ENCODE data around the gene PTPRN2. TPM values are rescaled to one million over a fixed set of nuclear protein-coding genes. Genes with fewer than 3 reads are reported as not detected.
"Not testable (repeated sequence)": the region's sequence is repeated elsewhere in the genome, so short reads cannot be mapped to it uniquely, and the experiment has no call there.

The PTPRN2 gene
- total RNA-seq, 1 donor from 2014 or later, result 15.4 TPM

DNA sequence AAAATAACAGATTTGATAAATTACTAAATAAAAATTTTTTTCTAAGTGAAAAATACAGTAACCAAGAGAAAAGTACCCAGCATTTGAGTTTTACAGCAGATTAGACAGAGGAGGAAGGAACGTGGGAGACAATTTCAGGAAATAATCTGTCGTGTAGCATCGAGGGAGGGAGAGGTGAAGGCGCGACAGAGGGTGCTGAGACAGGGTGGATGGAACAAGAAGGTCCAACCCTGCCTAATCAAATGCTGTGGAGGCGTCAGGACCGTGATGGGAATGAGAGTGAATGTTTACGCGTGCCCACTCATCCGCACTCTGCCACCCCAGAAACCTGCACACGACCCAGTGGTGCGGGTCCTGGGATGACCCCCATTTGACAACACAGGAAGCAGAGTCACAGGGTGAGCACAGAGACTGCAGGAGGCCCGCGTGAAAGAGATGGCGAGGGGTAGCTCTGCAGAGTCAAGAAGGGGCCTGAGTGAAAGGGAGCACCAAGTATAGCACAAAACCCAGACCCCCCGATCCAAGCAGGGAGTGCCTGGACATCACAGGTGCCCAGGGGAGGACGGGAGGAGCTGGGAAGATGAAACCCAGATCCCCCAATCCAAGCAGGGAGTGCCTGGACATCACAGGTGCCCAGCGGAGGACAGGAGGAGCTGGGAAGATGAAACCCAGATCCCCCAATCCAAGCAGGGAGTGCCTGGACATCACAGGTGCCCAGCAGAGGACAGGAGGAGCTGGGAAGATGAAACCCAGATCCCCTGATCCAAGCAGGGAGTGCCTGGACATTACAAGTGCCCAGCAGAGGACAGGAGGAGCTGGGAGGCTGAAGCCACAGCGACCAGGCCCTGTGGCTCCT is 691.9 kb downstream of the PTPRN2 start:
- H3K27ac Mint-ChIP-seq, result no peak overlapping the region
- H3K36me3 Mint-ChIP-seq, result no peaks in the 10 kb centered on the region
- H3K9me3 Mint-ChIP-seq, result peaks cover 1% of the 10 kb centered on the region
- no peak for DNase-seq (ENCODE audit: extremely low spot score, unreplicated experiment)
- H3K27me3 Mint-ChIP-seq, result peaks cover 22% of the 10 kb centered on the region
- TF ChIP-seq, protein P1, sequence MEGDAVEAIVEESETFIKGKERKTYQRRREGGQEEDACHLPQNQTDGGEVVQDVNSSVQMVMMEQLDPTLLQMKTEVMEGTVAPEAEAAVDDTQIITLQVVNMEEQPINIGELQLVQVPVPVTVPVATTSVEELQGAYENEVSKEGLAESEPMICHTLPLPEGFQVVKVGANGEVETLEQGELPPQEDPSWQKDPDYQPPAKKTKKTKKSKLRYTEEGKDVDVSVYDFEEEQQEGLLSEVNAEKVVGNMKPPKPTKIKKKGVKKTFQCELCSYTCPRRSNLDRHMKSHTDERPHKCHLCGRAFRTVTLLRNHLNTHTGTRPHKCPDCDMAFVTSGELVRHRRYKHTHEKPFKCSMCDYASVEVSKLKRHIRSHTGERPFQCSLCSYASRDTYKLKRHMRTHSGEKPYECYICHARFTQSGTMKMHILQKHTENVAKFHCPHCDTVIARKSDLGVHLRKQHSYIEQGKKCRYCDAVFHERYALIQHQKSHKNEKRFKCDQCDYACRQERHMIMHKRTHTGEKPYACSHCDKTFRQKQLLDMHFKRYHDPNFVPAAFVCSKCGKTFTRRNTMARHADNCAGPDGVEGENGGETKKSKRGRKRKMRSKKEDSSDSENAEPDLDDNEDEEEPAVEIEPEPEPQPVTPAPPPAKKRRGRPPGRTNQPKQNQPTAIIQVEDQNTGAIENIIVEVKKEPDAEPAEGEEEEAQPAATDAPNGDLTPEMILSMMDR (conservative IDR thresholded peaks at IDR 0.05), result no peak
- no peak overlapping the region for H3K4me3 Mint-ChIP-seq
- peaks cover 17% of the 10 kb centered on the region for H3K4me1 Mint-ChIP-seq (ENCODE audit: unreplicated experiment)

DNA sequence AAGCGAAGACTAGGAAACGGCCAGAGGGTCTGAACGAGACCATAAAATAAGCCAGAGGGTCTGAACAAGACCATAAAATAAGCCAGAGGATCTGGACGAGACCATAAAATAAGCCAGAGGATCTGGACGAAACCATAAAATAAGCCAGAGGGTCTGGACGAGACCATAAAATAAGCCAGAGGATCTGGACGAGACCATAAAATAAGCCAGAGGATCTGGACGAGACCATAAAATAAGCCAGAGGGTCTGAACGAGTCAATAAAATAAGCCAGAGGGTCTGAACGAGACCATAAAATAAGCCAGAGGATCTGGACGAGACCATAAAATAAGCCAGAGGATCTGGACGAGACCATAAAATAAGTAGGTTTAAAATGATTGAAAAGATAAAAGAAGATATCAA is 692.5 kb downstream of the PTPRN2 start:
- H3K36me3 Mint-ChIP-seq; DNase-seq (ENCODE audit: extremely low spot score, unreplicated experiment); H3K9me3 Mint-ChIP-seq; H3K4me3 Mint-ChIP-seq; H3K27ac Mint-ChIP-seq: not testable (repeated sequence)
- Mint-ChIP-seq H3K4me1 (ENCODE audit: unreplicated experiment) (peaks cover 13% of the 10 kb centered on the region), H3K27me3 (peaks cover 21% of the 10 kb centered on the region)

DNA sequence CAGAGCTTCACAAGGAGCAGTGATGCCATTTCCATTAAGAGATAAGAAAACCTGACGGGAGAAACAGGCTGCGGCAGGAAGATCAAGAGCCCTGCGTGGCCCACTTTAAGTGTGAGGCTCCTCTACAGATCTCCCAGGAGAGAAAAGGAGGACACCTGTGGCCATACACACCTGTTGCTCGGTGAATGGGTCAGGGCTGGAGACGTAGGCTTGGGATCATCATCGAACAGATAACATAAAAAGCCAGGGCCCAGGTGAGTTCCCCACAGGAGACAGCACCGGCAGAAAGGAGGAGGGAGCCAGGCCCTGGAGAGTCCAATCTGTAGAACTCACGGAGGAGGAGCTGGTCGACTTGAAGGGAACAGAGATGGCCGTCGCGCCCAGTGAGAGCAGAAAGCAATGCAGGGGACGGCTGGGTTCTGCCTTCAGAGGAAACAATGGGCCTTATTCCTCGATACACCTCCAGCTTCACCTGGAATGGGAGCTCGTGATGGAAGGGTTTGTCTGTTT is 694.0 kb downstream of the PTPRN2 start:
- H3K4me3 Mint-ChIP-seq, result no peak overlapping the region
- no peak for DNase-seq (ENCODE audit: extremely low spot score, unreplicated experiment)
- H3K27me3 Mint-ChIP-seq, result peaks cover 21% of the 10 kb centered on the region
- H3K4me1 Mint-ChIP-seq (ENCODE audit: unreplicated experiment), result peaks cover 6% of the 10 kb centered on the region
- TF ChIP-seq, protein P1 (conservative IDR thresholded peaks at IDR 0.05), result no peak
- no peak overlapping the region for H3K27ac Mint-ChIP-seq
- no peaks in the 10 kb centered on the region for H3K9me3 Mint-ChIP-seq
- H3K36me3 Mint-ChIP-seq, result no peaks in the 10 kb centered on the region

DNA sequence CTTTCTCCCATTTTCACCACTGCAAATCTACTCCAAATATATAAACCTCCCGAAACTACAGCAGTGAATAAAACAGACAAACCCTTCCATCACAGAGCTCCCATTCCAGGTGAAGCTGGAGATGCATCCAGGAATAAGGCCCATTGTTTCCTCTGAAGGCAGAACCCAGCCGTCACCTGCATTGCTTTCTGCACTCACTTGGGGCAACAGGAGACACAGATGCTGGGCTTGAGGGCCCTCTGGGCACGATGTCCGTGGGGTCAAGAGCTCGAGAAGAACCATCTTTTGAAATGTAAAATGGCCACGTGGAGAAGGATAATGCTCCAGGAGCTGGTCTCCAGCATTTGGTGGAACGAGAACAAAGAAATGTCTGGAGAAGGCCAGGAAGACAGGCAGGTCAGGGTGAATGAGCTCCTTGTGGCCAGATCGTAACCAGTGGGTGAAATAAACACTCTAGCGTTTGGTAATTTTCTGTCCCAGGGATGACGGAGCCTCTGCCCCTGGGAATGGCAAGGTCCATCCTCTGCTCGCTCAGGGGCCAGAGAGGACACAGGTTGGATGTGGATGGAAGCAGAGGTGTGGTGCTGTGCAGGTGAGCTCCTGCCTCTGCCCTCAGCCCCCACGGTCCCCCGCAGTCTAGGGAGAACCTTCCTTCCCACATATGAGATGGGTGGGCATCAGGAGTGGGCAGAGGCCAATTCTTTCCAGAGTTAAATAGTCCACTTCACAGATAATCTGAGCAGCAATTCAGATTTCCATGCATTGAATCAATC is 694.7 kb downstream of the PTPRN2 start:
- no peak overlapping the region for H3K4me3 Mint-ChIP-seq
- TF ChIP-seq, protein P1 (conservative IDR thresholded peaks at IDR 0.05), result no peak
- H3K27me3 Mint-ChIP-seq, result peaks cover 21% of the 10 kb centered on the region
- peaks cover 6% of the 10 kb centered on the region for H3K4me1 Mint-ChIP-seq (ENCODE audit: unreplicated experiment)
- no peaks in the 10 kb centered on the region for H3K9me3 Mint-ChIP-seq
- no peaks in the 10 kb centered on the region for H3K36me3 Mint-ChIP-seq
- no peak for DNase-seq (ENCODE audit: extremely low spot score, unreplicated experiment)
- no peak overlapping the region for H3K27ac Mint-ChIP-seq

DNA sequence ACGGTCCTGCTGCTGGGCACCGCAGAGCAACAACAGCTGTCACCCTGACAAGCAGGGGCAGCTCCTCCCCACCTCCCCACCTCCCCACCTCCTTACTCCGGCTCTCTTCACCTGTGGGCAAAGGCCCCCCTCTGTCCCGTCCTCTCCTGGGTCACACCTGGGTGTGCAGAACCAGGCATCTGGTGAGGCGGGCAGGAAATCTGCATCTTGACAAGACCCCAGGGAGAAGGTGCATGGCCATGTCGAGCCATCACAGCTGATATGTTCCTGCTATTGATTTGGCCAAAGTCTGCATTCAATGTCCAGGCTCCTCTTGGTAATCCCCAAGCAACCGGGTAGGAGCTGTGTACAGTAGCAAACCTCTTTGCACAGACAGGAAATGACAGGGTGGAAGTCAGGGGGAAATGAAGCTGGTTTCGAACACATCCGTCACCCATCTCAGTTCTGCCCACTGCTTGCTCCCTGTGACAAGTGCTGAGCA is 696.7 kb downstream of the PTPRN2 start:
- TF ChIP-seq, protein P1 (conservative IDR thresholded peaks at IDR 0.05), result no peak
- Mint-ChIP-seq H3K4me1 (ENCODE audit: unreplicated experiment) (peaks cover 6% of the 10 kb centered on the region), H3K4me3 (no peak overlapping the region), H3K27me3 (peaks cover 15% of the 10 kb centered on the region), H3K36me3 (no peaks in the 10 kb centered on the region), H3K9me3 (no peaks in the 10 kb centered on the region), H3K27ac (peak overlapping the region; percentile 63)
- DNase-seq (ENCODE audit: extremely low spot score, unreplicated experiment), result no peak

All from type B pancreatic cell (in vitro differentiated cells).